Measurements from ENCODE around the gene COL9A3. TPM values are rescaled to one million over a fixed set of nuclear protein-coding genes. Genes with fewer than 3 reads are reported as not detected.
A peak's percentile ranks its signal among the peaks of the same experiment; 100 is the strongest.

Gene COL9A3
- total and polyA plus RNA-seq, 4 donors, result 0.13 to 6.5 (median 1.1) TPM

DNA sequence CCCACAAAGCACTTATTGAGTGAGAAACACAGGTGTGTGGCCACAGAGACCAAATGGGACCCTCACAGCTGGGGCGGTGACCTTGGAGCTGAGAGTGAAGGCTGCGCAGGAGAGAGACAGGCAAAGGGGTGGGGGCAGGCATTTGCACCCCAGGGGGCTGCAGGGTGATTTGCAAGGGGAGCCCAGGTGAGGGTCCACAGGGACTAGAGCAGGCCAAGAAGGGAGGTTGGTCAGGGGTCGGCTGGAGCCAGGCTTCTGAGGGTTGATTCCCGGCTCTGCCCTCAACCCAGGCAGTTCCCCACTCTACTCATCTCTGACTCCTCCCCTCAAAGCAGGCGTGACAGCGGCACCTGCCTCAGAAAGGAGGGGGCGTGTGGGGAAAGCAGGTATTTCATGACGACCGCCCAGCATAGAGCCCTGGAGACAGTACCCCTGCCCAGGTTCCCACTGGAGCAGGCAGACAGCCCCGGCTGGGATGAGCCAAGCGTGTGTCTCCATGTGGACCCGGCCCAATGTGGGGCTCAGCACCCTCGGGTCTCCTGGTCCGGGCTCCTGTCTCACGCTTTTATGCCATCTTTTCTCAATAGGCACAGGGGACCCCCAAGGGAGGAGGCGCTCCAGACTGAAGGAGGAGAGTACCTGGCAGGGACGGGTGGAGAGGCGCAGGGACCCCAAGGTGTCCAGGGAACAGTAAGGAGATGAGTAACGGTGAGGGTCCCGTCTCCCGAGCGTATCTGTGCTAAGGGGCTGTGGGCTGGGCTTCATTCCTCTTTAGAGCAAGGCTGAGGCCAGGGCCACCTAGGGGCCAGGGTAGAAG lies 23.7 kb upstream of the COL9A3 start:
- Histone ChIP-seq H3K27me3 (ENCODE audit: control insufficient read depth in 1 of 2, insufficient read depth in 2 of 2, low read length in 1 of 2) (no peaks in the 10 kb centered on the region), H3K27ac (ENCODE audit: low read depth in 1 of 2, low read length in 2 of 2) (peak overlapping the region in 1 of 2 donors; percentile 3), H3K36me3 (ENCODE audit: control insufficient read depth in 1 of 2, insufficient read depth in 2 of 2, low read length in 1 of 2) (no peaks in the 10 kb centered on the region), H3K9me3 (ENCODE audit: control insufficient read depth, low read length) (no peaks in the 10 kb centered on the region), H3K4me1 (ENCODE audit: control insufficient read depth in 1 of 2, insufficient read depth in 2 of 2, low read length in 2 of 2) (no peaks in the 10 kb centered on the region), H3K4me3 (ENCODE audit: low read length in 2 of 2) (no peak overlapping the region)
- DNase-seq (no peak), ATAC-seq (ENCODE audit: low FRiP score) (no peak)
- 87 to 89% methylated on average over 22 of the region's 22 CpGs for WGBS, 2 donors
- intact Hi-C loops (cut with DNase I), result loop anchor here (5.0 to 10.0 kb wide), 4 partner anchors 126 to 488 kb away; partner anchors contain the start of gene ADRM1 (in 1 of the 2)

GRCh38 chr20:62793757-62794006 lies 23.2 kb upstream of the COL9A3 start:
- ATAC-seq (ENCODE audit: low FRiP score) (no peak), DNase-seq (no peak)
- no peaks in the 10 kb centered on the region for H3K4me1 ChIP-seq (ENCODE audit: control insufficient read depth in 1 of 2, insufficient read depth in 2 of 2, low read length in 2 of 2)
- peaks cover 0 to 1% of the 10 kb centered on the region in 2 donors for H3K36me3 ChIP-seq (ENCODE audit: control insufficient read depth in 1 of 2, insufficient read depth in 2 of 2, low read length in 1 of 2)
- no peaks in the 10 kb centered on the region for H3K9me3 ChIP-seq (ENCODE audit: control insufficient read depth, low read length)
- intact Hi-C loops (cut with DNase I), result loop anchor here (5.0 to 10.0 kb wide), 4 partner anchors 126 to 489 kb away; partner anchors contain the start of gene ADRM1 (in 1 of the 2)
- WGBS, 2 donors, result 55 to 58% methylated on average over 7 of the region's 7 CpGs
- H3K27me3 ChIP-seq (ENCODE audit: control insufficient read depth in 1 of 2, insufficient read depth in 2 of 2, low read length in 1 of 2), result no peaks in the 10 kb centered on the region
- peak overlapping the region in 1 of 2 donors; percentile 72 for H3K27ac ChIP-seq (ENCODE audit: low read depth in 1 of 2, low read length in 2 of 2)
- no peak overlapping the region for H3K4me3 ChIP-seq (ENCODE audit: low read length in 2 of 2)

DNA sequence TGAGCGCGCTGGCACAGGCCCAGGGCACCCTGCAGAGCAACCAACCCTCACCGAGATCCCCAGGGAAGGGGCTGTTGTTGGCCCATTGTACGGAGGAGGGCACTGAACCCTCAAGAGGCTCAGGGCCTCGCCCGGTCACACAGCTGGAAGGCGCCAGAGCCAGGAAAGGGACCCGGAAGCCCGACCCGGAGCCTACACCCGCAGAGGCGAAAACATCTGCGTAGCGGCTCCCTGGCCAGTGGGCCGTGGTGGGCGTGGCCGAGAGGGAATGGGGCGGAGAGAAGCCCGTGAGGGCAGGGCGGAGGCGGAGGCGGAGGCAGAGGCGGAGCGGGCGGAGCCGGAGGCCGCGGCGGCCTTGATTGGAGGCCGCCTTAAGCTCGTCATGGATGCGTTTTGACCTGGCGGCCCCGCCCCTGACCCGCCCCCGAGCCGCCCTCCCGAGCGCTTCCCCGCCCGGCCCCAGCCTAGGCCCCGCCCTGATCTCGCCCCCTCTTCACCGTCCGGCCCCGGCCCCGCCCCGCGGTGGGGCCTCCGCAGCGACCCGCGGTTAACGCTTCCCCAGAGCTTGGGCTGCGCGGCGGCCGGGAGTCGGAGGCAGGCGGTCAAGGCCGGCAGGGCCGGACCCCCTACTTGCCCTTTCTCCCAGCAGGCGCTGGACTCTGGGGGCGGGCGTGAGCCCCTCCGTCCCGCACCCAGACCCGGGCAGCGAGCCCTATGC lies 22.7 kb upstream of the COL9A3 start:
- Histone ChIP-seq H3K9me3 (ENCODE audit: control insufficient read depth, low read length) (no peaks in the 10 kb centered on the region), H3K27ac (ENCODE audit: low read depth in 1 of 2, low read length in 2 of 2) (peak overlapping the region in 1 of 2 donors; percentile 72), H3K36me3 (ENCODE audit: control insufficient read depth in 1 of 2, insufficient read depth in 2 of 2, low read length in 1 of 2) (peaks cover 0 to 5% of the 10 kb centered on the region in 2 donors), H3K4me1 (ENCODE audit: control insufficient read depth in 1 of 2, insufficient read depth in 2 of 2, low read length in 2 of 2) (no peaks in the 10 kb centered on the region), H3K4me3 (ENCODE audit: low read length in 2 of 2) (peak overlapping the region; percentile 52 to 66), H3K27me3 (ENCODE audit: control insufficient read depth in 1 of 2, insufficient read depth in 2 of 2, low read length in 1 of 2) (no peaks in the 10 kb centered on the region)
- intact Hi-C loops (cut with DNase I), result loop anchor here (5.0 to 10.0 kb wide), 4 partner anchors 127 to 489 kb away; partner anchors contain the start of gene ADRM1 (in 1 of the 2)
- 0 to 1% methylated on average over 53 to 69 of the region's 69 CpGs for WGBS, 2 donors
- DNase-seq (peak; percentile 98 to 99), ATAC-seq (ENCODE audit: low FRiP score) (peak; percentile 94)

DNA sequence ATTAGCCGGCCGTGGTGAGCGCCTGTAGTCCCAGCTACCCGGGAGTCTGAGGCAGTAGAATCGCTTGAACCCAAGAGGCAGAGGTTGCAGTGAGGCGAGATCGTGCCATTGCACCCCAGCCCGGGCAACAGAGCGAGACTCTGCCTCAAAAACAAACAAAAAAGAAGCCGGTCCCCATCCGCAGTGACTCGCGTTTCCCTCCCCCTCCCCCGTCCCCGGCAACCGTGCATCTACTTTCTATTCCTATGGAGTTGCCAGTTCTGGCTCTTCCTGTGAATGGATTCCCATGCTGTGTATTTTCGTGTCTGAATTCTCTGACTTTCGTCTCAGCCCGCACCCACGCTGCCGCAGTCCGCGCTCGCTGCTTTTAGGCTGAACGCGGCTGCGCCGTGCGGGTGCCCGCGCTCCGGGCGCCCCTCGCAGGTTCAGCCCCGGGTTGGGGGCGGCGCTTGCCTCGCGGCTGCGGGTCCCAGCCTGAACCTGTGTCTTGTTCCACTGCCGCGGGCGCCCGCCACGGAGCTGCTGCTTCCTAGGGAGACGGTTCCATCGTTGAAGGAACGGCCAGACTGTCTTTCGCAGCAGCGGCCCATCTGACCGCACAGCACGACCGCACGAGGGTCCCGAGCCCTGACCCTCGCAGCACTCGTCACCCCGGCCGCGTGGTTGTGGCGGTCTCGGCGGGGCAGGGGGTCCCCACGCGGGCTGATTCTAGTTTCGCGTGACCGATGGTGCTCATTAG lies 21.7 kb upstream of the COL9A3 start:
- peak in 1 of 2 donors; percentile 71 for DNase-seq
- Histone ChIP-seq H3K4me1 (ENCODE audit: control insufficient read depth in 1 of 2, insufficient read depth in 2 of 2, low read length in 2 of 2) (no peaks in the 10 kb centered on the region), H3K9me3 (ENCODE audit: control insufficient read depth, low read length) (no peaks in the 10 kb centered on the region), H3K36me3 (ENCODE audit: control insufficient read depth in 1 of 2, insufficient read depth in 2 of 2, low read length in 1 of 2) (peaks cover 0 to 5% of the 10 kb centered on the region in 2 donors), H3K27me3 (ENCODE audit: control insufficient read depth in 1 of 2, insufficient read depth in 2 of 2, low read length in 1 of 2) (no peaks in the 10 kb centered on the region), H3K27ac (ENCODE audit: low read depth in 1 of 2, low read length in 2 of 2) (peak overlapping the region in 1 of 2 donors; percentile 77), H3K4me3 (ENCODE audit: low read length in 2 of 2) (peak overlapping the region; percentile 45 to 66)
- 0% methylated on average over 68 of the region's 68 CpGs for WGBS, 2 donors
- intact Hi-C loops (cut with DNase I), result loop anchor here in 1 of 2 donors (10.0 kb wide), 1 partner anchor 490 kb away; the partner anchor contains the start of gene ADRM1
- ATAC-seq (ENCODE audit: low FRiP score), result no peak

- Histone ChIP-seq H3K4me1 (ENCODE audit: control insufficient read depth in 1 of 2, insufficient read depth in 2 of 2, low read length in 2 of 2) (no peaks in the 10 kb centered on the region), H3K36me3 (ENCODE audit: control insufficient read depth in 1 of 2, insufficient read depth in 2 of 2, low read length in 1 of 2) (peaks cover 0 to 5% of the 10 kb centered on the region in 2 donors), H3K27me3 (ENCODE audit: control insufficient read depth in 1 of 2, insufficient read depth in 2 of 2, low read length in 1 of 2) (no peaks in the 10 kb centered on the region), H3K27ac (ENCODE audit: low read depth in 1 of 2, low read length in 2 of 2) (no peak overlapping the region), H3K4me3 (ENCODE audit: low read length in 2 of 2) (peak overlapping the region; percentile 67 to 78), H3K9me3 (ENCODE audit: control insufficient read depth, low read length) (no peaks in the 10 kb centered on the region)
- intact Hi-C loops (cut with DNase I), result loop anchor here in 1 of 2 donors (10.0 kb wide), 1 partner anchor 492 kb away; the partner anchor contains the start of gene ADRM1
- no peak for DNase-seq
- no peak for ATAC-seq (ENCODE audit: low FRiP score)
- WGBS, 2 donors, result 17 to 41% methylated on average over 21 to 53 of the region's 53 CpGs
Observed at GRCh38 chr20:62796699-62797491, 20.0 kb upstream of the COL9A3 start.

DNA sequence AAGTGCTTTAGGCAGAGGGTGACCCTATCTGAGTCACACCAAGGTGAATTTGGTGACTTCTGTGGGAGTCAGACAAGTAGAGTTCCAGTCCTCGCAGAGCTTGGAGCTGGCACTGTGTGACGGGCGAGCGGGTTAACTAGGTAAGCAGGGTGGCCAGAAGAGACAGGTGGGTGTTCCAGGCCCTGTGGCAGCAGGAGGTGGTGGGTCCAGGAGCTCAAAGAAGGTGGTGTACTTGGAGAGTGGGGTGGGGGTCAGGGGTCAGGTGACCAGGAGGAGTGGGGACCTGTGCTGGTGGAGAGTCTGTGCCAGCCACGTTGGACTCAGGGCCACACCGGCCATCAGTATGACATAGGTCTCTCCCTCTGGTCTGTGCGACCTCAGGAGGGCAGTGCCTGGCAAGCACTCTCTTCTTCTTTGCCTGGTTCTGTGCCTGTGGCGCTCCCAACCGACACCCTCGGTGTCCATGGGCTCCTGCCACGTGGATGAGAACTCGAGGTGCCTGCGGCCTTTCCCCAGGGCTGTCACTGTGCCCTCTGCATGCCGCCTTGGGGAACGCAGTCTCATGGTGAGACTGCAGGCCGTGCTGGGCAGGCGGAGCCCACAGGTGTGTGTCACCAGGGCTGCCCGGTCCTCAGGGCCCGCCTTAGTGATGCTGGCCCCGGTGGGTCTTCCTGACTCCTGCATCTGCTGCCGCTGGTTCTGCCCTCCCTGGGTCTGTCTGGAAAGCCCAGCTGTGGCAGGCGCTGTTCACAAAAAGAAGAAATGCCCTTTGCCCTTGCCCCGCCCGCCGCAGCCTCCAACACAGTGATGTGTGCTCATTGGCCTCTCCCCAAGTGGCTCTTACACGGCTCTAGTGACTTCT lies 18.9 kb upstream of the COL9A3 start:
- Histone ChIP-seq H3K9me3 (ENCODE audit: control insufficient read depth, low read length) (no peaks in the 10 kb centered on the region), H3K4me3 (ENCODE audit: low read length in 2 of 2) (no peak overlapping the region), H3K4me1 (ENCODE audit: control insufficient read depth in 1 of 2, insufficient read depth in 2 of 2, low read length in 2 of 2) (no peaks in the 10 kb centered on the region), H3K27me3 (ENCODE audit: control insufficient read depth in 1 of 2, insufficient read depth in 2 of 2, low read length in 1 of 2) (no peaks in the 10 kb centered on the region), H3K36me3 (ENCODE audit: control insufficient read depth in 1 of 2, insufficient read depth in 2 of 2, low read length in 1 of 2) (peaks cover 0 to 5% of the 10 kb centered on the region in 2 donors), H3K27ac (ENCODE audit: low read depth in 1 of 2, low read length in 2 of 2) (no peak overlapping the region)
- DNase-seq (no peak), ATAC-seq (ENCODE audit: low FRiP score) (no peak)
- intact Hi-C loops (cut with DNase I), result loop anchor here in 1 of 2 donors (10.0 kb wide), 1 partner anchor 493 kb away; the partner anchor contains the start of gene ADRM1
- 87 to 91% methylated on average over 25 to 26 of the region's 26 CpGs for WGBS, 2 donors

- H3K9me3 ChIP-seq (ENCODE audit: control insufficient read depth, low read length), result no peaks in the 10 kb centered on the region
- WGBS, 2 donors, result 94 to 96% methylated on average over 8 of the region's 8 CpGs
- no peaks in the 10 kb centered on the region for H3K4me1 ChIP-seq (ENCODE audit: control insufficient read depth in 1 of 2, insufficient read depth in 2 of 2, low read length in 2 of 2)
- DNase-seq (no peak), ATAC-seq (ENCODE audit: low FRiP score) (no peak)
- peaks cover 0 to 5% of the 10 kb centered on the region in 2 donors for H3K36me3 ChIP-seq (ENCODE audit: control insufficient read depth in 1 of 2, insufficient read depth in 2 of 2, low read length in 1 of 2)
- H3K4me3 ChIP-seq (ENCODE audit: low read length in 2 of 2), result no peak overlapping the region
- H3K27ac ChIP-seq (ENCODE audit: low read depth in 1 of 2, low read length in 2 of 2), result no peak overlapping the region
- intact Hi-C loops (cut with DNase I), result loop anchor here in 1 of 2 donors (10.0 kb wide), 1 partner anchor 494 kb away; the partner anchor contains the start of gene ADRM1
- no peaks in the 10 kb centered on the region for H3K27me3 ChIP-seq (ENCODE audit: control insufficient read depth in 1 of 2, insufficient read depth in 2 of 2, low read length in 1 of 2)
Observed at GRCh38 chr20:62799036-62799435, 17.8 kb upstream of the COL9A3 start.

Data from aorta (tissue), 5 donors.